Eye (tissue), 1 donor: ENCODE data around the gene CTNNA3.

Experiments
- DNase-seq: peaks from one replicate; pipeline ENCODE4 v3.0.0-alpha.2; 2015

Gene CTNNA3

GRCh38 chr10:66723608-66724400, 972.2 kb downstream of the CTNNA3 start:
- peak; percentile 23 for DNase-seq

- no peak for DNase-seq
These were observed 976.5 kb downstream of the CTNNA3 start for GRCh38 chr10:66719483-66719882.

- DNase-seq, result no peak
These were observed 978.6 kb downstream of the CTNNA3 start for GRCh38 chr10:66717231-66717981.

GRCh38 chr10:66714741-66715140, 981.3 kb downstream of the CTNNA3 start:
- no peak for DNase-seq

- DNase-seq, result no peak
These were observed 982.6 kb downstream of the CTNNA3 start for GRCh38 chr10:66713387-66713786.

GRCh38 chr10:66698069-66698468, 997.9 kb downstream of the CTNNA3 start:
- DNase-seq, result no peak

GRCh38 chr10:66695046-66695445, 1000.9 kb downstream of the CTNNA3 start:
- no peak for DNase-seq

GRCh38 chr10:66684581-66684980, 1011.4 kb downstream of the CTNNA3 start:
- peak; percentile 9 for DNase-seq

GRCh38 chr10:66680886-66681285, 1015.1 kb downstream of the CTNNA3 start:
- DNase-seq, result no peak

- no peak for DNase-seq
These were observed 1017.5 kb downstream of the CTNNA3 start for GRCh38 chr10:66678521-66678920.

GRCh38 chr10:66673071-66673470, 1022.9 kb downstream of the CTNNA3 start:
- DNase-seq, result no peak

- DNase-seq, result no peak
These were observed 1024.4 kb downstream of the CTNNA3 start for GRCh38 chr10:66671562-66671961.

GRCh38 chr10:66671064-66671463, 1024.9 kb downstream of the CTNNA3 start:
- no peak for DNase-seq

GRCh38 chr10:66656499-66656898, 1039.5 kb downstream of the CTNNA3 start:
- peak; percentile 3 for DNase-seq

- DNase-seq, result no peak
These were observed 1041.1 kb downstream of the CTNNA3 start for GRCh38 chr10:66654861-66655260.

- DNase-seq, result no peak
These were observed 1044.5 kb downstream of the CTNNA3 start for GRCh38 chr10:66651308-66652082.

- DNase-seq, result no peak
These were observed 1046.4 kb downstream of the CTNNA3 start for GRCh38 chr10:66649626-66650025.

- no peak for DNase-seq
These were observed 1053.8 kb downstream of the CTNNA3 start for GRCh38 chr10:66642217-66642616.

- DNase-seq, result no peak
These were observed 1056.6 kb downstream of the CTNNA3 start for GRCh38 chr10:66639371-66639770.

GRCh38 chr10:66637273-66638036, 1058.5 kb downstream of the CTNNA3 start:
- no peak for DNase-seq

GRCh38 chr10:66629996-66630395, 1066.0 kb downstream of the CTNNA3 start:
- DNase-seq, result no peak

- DNase-seq, result no peak
These were observed 1068.8 kb downstream of the CTNNA3 start for GRCh38 chr10:66627156-66627555.
